Measurements from ENCODE around the gene ARHGAP20.
"Not testable (repeated sequence)": the region's sequence is repeated elsewhere in the genome, so short reads cannot be mapped to it uniquely, and the experiment has no call there.

DNA sequence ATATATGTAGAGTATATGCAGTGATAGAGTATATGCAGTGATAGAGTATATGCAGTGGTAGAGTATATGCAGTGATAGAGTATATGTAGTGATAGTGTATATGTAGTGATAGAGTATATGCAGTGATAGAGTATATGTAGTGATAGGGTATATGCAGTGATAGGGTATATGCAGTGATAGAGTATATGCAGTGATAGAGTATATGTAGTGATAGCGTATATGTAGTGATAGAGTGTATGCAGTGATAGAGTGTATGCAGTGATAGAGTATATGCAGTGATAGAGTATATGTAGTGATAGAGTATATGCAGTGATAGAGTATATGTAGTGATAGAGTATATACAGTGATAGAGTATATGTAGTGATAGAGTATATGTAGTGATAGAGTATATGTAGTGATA, 92.9 kb downstream of the ARHGAP20 start:
- TF ChIP-seq, protein P1, sequence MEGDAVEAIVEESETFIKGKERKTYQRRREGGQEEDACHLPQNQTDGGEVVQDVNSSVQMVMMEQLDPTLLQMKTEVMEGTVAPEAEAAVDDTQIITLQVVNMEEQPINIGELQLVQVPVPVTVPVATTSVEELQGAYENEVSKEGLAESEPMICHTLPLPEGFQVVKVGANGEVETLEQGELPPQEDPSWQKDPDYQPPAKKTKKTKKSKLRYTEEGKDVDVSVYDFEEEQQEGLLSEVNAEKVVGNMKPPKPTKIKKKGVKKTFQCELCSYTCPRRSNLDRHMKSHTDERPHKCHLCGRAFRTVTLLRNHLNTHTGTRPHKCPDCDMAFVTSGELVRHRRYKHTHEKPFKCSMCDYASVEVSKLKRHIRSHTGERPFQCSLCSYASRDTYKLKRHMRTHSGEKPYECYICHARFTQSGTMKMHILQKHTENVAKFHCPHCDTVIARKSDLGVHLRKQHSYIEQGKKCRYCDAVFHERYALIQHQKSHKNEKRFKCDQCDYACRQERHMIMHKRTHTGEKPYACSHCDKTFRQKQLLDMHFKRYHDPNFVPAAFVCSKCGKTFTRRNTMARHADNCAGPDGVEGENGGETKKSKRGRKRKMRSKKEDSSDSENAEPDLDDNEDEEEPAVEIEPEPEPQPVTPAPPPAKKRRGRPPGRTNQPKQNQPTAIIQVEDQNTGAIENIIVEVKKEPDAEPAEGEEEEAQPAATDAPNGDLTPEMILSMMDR (IDR thresholded peaks at IDR 0.05) = not testable (repeated sequence)
- not testable (repeated sequence) for TF ChIP-seq POLR2A (IDR thresholded peaks at IDR 0.05)

All from thyroid gland (tissue), 4 donors.